Measurements from ENCODE around the gene TREX2. TPM values are rescaled to one million over a fixed set of nuclear protein-coding genes. Genes with fewer than 3 reads are reported as not detected.

Gene TREX2
- total and polyA plus RNA-seq, 2 donors from 2014 or later, result 0.67 to 1.4 TPM

GRCh38 chrX:153447581-153447960, 1.7 kb upstream of the TREX2 start:
- TF ChIP-seq CTCF (IDR thresholded peaks at IDR 0.05; ENCODE audit: borderline replicate concordance, extremely low read depth, insufficient read depth), result no peak
- H3K27ac ChIP-seq (ENCODE audit: low read depth in 2 of 2, low read length in 2 of 2), result no peak overlapping the region
- no peaks in the 10 kb centered on the region for H3K27me3 ChIP-seq (ENCODE audit: control insufficient read depth, insufficient read depth, low read length)
- no peaks in the 10 kb centered on the region for H3K9me3 ChIP-seq (ENCODE audit: control insufficient read depth in 2 of 3, insufficient read depth in 1 of 3, low read length in 3 of 3)
- intact Hi-C loops (cut with DNase I), result no loop called here
- H3K36me3 ChIP-seq (ENCODE audit: control insufficient read depth in 2 of 3, insufficient read depth in 3 of 3, low read length in 3 of 3), result no peaks in the 10 kb centered on the region
- no peaks in the 10 kb centered on the region for H3K4me1 ChIP-seq (ENCODE audit: control insufficient read depth in 2 of 3, insufficient read depth in 2 of 3, low read depth in 1 of 3, low read length in 3 of 3)
- H3K9ac ChIP-seq (ENCODE audit: low read length in 3 of 3), result no peak overlapping the region
- no peak overlapping the region for H3K4me3 ChIP-seq (ENCODE audit: low read length in 3 of 3)
- FAIRE-seq (no peak), DNase-seq (no peak)

GRCh38 chrX:153446950-153447580, 1.2 kb upstream of the TREX2 start:
- intact Hi-C loops (cut with DNase I), result no loop called here
- no peak for DNase-seq

GRCh38 chrX:153446636-153446936, 730 bp upstream of the TREX2 start:
- FAIRE-seq (no peak), DNase-seq (no peak)
- Histone ChIP-seq H3K9ac (ENCODE audit: low read length in 3 of 3) (no peak overlapping the region), H3K36me3 (ENCODE audit: control insufficient read depth in 2 of 3, insufficient read depth in 3 of 3, low read length in 3 of 3) (no peaks in the 10 kb centered on the region), H3K4me3 (ENCODE audit: low read length in 3 of 3) (no peak overlapping the region), H3K4me1 (ENCODE audit: control insufficient read depth in 2 of 3, insufficient read depth in 2 of 3, low read depth in 1 of 3, low read length in 3 of 3) (no peaks in the 10 kb centered on the region), H3K9me3 (ENCODE audit: control insufficient read depth in 2 of 3, insufficient read depth in 1 of 3, low read length in 3 of 3) (no peaks in the 10 kb centered on the region), H3K27me3 (ENCODE audit: control insufficient read depth, insufficient read depth, low read length) (no peaks in the 10 kb centered on the region), H3K27ac (ENCODE audit: low read depth in 2 of 2, low read length in 2 of 2) (no peak overlapping the region)
- intact Hi-C loops (cut with DNase I), result no loop called here
- TF ChIP-seq CTCF (IDR thresholded peaks at IDR 0.05; ENCODE audit: borderline replicate concordance, extremely low read depth, insufficient read depth), result no peak

More at GRCh38 chrX:153446950-153447580, 1.2 kb upstream of the TREX2 start:
- H3K27me3 ChIP-seq (ENCODE audit: control insufficient read depth, insufficient read depth, low read length), result no peaks in the 10 kb centered on the region
- H3K9ac ChIP-seq (ENCODE audit: low read length in 3 of 3), result no peak overlapping the region
- H3K4me3 ChIP-seq (ENCODE audit: low read length in 3 of 3), result no peak overlapping the region
- FAIRE-seq, result no peak
- TF ChIP-seq CTCF (IDR thresholded peaks at IDR 0.05; ENCODE audit: borderline replicate concordance, extremely low read depth, insufficient read depth), result no peak
- H3K27ac ChIP-seq (ENCODE audit: low read depth in 2 of 2, low read length in 2 of 2), result no peak overlapping the region
- H3K9me3 ChIP-seq (ENCODE audit: control insufficient read depth in 2 of 3, insufficient read depth in 1 of 3, low read length in 3 of 3), result no peaks in the 10 kb centered on the region
- no peaks in the 10 kb centered on the region for H3K36me3 ChIP-seq (ENCODE audit: control insufficient read depth in 2 of 3, insufficient read depth in 3 of 3, low read length in 3 of 3)
- no peaks in the 10 kb centered on the region for H3K4me1 ChIP-seq (ENCODE audit: control insufficient read depth in 2 of 3, insufficient read depth in 2 of 3, low read depth in 1 of 3, low read length in 3 of 3)

All from kidney (tissue), 14 donors.